Measurements from ENCODE around the gene SGCA. TPM values are rescaled to one million over a fixed set of nuclear protein-coding genes. Genes with fewer than 3 reads are reported as not detected.

The SGCA gene
- total RNA-seq, 4 donors from 2014 or later: 1.9 to 15.1 (median 6.9) TPM

DNA sequence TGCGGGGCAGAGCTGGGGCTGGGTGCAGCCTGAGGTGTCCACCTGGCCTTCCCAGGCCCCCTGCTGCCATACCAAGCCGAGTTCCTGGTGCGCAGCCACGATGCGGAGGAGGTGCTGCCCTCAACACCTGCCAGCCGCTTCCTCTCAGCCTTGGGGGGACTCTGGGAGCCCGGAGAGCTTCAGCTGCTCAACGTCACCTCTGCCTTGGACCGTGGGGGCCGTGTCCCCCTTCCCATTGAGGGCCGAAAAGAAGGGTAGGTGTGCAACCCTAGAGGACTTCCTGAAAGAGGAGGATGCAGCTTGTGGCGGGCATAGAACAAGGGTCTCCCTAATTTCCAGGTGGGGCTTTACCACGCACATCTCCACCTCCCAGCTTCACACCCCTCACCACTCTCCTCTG, 2.5 kb downstream of the SGCA start:
- no peak overlapping the region for H3K4me3 ChIP-seq
- no peak for TF ChIP-seq CTCF (IDR thresholded peaks at IDR 0.05)
- no peak for DNase-seq
- 75 to 87% methylated on average over 7 to 8 of the region's 13 CpGs for WGBS, 2 donors
- H3K36me3 ChIP-seq: no peaks in the 10 kb centered on the region
- intact Hi-C loops (cut with DNase I): no loop called here
- H3K27me3 ChIP-seq: peaks cover 0 to 5% (median 0%) of the 10 kb centered on the region in 4 donors
- H3K4me1 ChIP-seq: peaks cover 2 to 42% (median 4%) of the 10 kb centered on the region in 3 donors
- no peak overlapping the region for H3K27ac ChIP-seq
- H3K9me3 ChIP-seq: no peaks in the 10 kb centered on the region

DNA sequence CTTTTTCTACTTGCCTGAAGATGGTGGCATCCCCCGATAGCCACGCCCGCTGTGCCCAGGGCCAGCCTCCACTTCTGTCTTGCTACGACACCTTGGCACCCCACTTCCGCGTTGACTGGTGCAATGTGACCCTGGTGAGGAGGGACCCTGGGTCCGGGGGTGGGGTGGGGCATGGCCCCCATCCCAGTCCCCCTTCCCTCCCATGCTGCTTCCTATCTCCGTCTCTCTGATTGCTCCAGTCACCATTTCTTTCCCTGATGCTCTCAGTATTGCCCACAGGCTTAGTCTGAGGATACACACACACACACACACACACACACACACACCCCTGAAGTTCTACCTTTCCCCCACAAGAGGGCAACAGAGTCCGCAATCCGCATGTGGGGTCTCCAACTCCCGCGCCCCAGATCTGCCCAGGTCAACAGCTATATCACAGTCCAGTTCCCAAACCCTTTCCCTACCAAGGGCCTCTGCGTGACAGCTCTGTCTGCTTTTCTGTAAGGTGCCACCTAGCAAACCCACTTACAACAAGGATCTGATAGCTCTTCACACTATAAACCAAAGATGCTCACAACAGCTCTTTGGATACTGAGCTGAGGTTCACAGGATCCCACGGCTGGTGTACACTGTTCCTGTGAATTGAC, 3.4 kb downstream of the SGCA start:
- intact Hi-C loops (cut with DNase I): no loop called here
- H3K36me3 ChIP-seq: no peaks in the 10 kb centered on the region
- peak overlapping the region in 1 of 4 donors; percentile 39 for H3K27ac ChIP-seq
- TF ChIP-seq CTCF (IDR thresholded peaks at IDR 0.05): peak; percentile 77 to 94 (median 85)
- no peak for TF ChIP-seq POLR2A (IDR thresholded peaks at IDR 0.05)
- no peak overlapping the region for H3K4me3 ChIP-seq
- peaks cover 2 to 50% (median 7%) of the 10 kb centered on the region in 3 donors for H3K4me1 ChIP-seq
- no peaks in the 10 kb centered on the region for H3K9me3 ChIP-seq
- WGBS, 2 donors: 21 to 32% methylated on average over 11 to 14 of the region's 14 CpGs
- no peak for DNase-seq
- H3K27me3 ChIP-seq: peaks cover 0 to 5% (median 0%) of the 10 kb centered on the region in 4 donors

GRCh38 chr17:50169881-50170459, 4.2 kb downstream of the SGCA start:
- H3K9me3 ChIP-seq: no peaks in the 10 kb centered on the region
- no peak for DNase-seq
- 93 to 100% methylated on average over 2 to 3 of the region's 9 CpGs for WGBS, 2 donors
- intact Hi-C loops (cut with DNase I): no loop called here
- peaks cover 2 to 50% (median 7%) of the 10 kb centered on the region in 3 donors for H3K4me1 ChIP-seq
- TF ChIP-seq CTCF (IDR thresholded peaks at IDR 0.05): no peak
- TF ChIP-seq POLR2A (IDR thresholded peaks at IDR 0.05): no peak
- no peak overlapping the region for H3K27ac ChIP-seq
- H3K4me3 ChIP-seq: no peak overlapping the region
- H3K36me3 ChIP-seq: no peaks in the 10 kb centered on the region
- H3K27me3 ChIP-seq: peaks cover 0 to 5% (median 0%) of the 10 kb centered on the region in 4 donors

GRCh38 chr17:50170662-50171370, 5.0 kb downstream of the SGCA start:
- Histone ChIP-seq H3K9me3 (no peaks in the 10 kb centered on the region), H3K4me1 (peaks cover 2 to 53% (median 7%) of the 10 kb centered on the region in 3 donors), H3K27ac (no peak overlapping the region), H3K36me3 (no peaks in the 10 kb centered on the region), H3K4me3 (no peak overlapping the region), H3K27me3 (peaks cover 0 to 5% (median 0%) of the 10 kb centered on the region in 4 donors)
- TF ChIP-seq CTCF (IDR thresholded peaks at IDR 0.05) (no peak), POLR2A (IDR thresholded peaks at IDR 0.05) (no peak)
- WGBS, 2 donors: 62 to 84% methylated on average over 4 to 9 of the region's 10 CpGs
- intact Hi-C loops (cut with DNase I): no loop called here
- no peak for DNase-seq

All from esophagus squamous epithelium (tissue), 5 donors.